ENCODE measurements around the gene ADGRG6. TPM values are rescaled to one million over a fixed set of nuclear protein-coding genes. Genes with fewer than 3 reads are reported as not detected.

Gene ADGRG6
- total RNA-seq, 1 donor from 2014 or later: 35.3 TPM

GRCh38 chr6:142353690-142354089 is 51.9 kb downstream of the ADGRG6 start:
- H3K4me3 ChIP-seq (ENCODE audit: low read depth, low read length): no peak overlapping the region
- no peak for TF ChIP-seq CTCF (conservative IDR thresholded peaks at IDR 0.05; ENCODE audit: low read depth, low read length)
- DNase-seq (ENCODE audit: low read depth): no peak

GRCh38 chr6:142354650-142355049 is 52.8 kb downstream of the ADGRG6 start:
- H3K4me3 ChIP-seq (ENCODE audit: low read depth, low read length): no peak overlapping the region

DNA sequence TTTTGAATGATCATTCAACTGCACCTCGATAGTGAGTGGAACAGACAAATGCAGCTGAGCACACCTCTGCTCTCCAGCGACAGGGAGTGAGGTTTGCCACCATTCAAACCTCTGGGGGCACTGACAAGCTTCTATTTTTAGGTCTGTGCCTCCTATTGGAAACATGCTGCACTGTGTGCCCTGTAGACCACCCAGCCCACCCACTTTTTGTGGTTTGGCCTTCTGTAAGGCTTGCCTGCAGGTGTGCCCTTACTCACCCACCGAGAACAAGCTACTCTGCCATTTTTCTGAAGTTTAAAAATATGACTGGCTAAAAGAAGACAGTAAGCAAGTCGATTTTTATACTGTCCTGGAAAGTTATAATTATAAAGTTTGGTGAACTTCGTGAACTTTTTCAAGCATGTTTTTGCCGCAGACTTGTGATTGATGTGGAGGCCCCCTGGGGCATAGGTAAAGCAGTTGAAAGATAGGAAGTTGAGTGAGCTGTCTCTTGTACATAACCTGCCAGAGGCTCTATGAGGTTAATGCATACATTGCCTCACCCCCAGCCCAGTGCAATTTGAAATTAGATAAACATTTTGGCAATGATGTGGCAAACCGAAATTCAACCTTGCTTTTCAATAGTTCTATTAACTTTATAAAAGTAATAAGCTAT is 53.8 kb downstream of the ADGRG6 start:
- TF ChIP-seq CTCF (conservative IDR thresholded peaks at IDR 0.05; ENCODE audit: low read depth, low read length): no peak
- no peak overlapping the region for H3K4me3 ChIP-seq (ENCODE audit: low read depth, low read length)
- no peak for DNase-seq (ENCODE audit: low read depth)

More at GRCh38 chr6:142354650-142355049, 52.8 kb downstream of the ADGRG6 start:
- DNase-seq (ENCODE audit: low read depth): no peak
- TF ChIP-seq CTCF (conservative IDR thresholded peaks at IDR 0.05; ENCODE audit: low read depth, low read length): no peak

GRCh38 chr6:142356201-142356883 is 54.5 kb downstream of the ADGRG6 start:
- TF ChIP-seq CTCF (conservative IDR thresholded peaks at IDR 0.05; ENCODE audit: low read depth, low read length): no peak
- H3K4me3 ChIP-seq (ENCODE audit: low read depth, low read length): no peak overlapping the region
- no peak for DNase-seq (ENCODE audit: low read depth)

GRCh38 chr6:142356884-142357225 is 55.0 kb downstream of the ADGRG6 start:
- no peak for DNase-seq (ENCODE audit: low read depth)
- H3K4me3 ChIP-seq (ENCODE audit: low read depth, low read length): no peak overlapping the region
- TF ChIP-seq CTCF (conservative IDR thresholded peaks at IDR 0.05; ENCODE audit: low read depth, low read length): no peak

- TF ChIP-seq CTCF (conservative IDR thresholded peaks at IDR 0.05; ENCODE audit: low read depth, low read length): no peak
- no peak for DNase-seq (ENCODE audit: low read depth)
Observed at GRCh38 chr6:142357879-142358278, 56.1 kb downstream of the ADGRG6 start.

More at GRCh38 chr6:142357879-142358278, 56.1 kb downstream of the ADGRG6 start:
- H3K4me3 ChIP-seq (ENCODE audit: low read depth, low read length): no peak overlapping the region
